Activated CD8-positive, alpha-beta memory T cell treated with anti-CD3 and anti-CD28 coated beads, Interleukin-2, amount 50 U/mL, for 48 hours (primary cell): ENCODE measurements around the gene GSTA2.
"Not testable (repeated sequence)": the region's sequence is repeated elsewhere in the genome, so short reads cannot be mapped to it uniquely, and the experiment has no call there.

Source experiments
- DNase-seq: peaks from one replicate; pipeline ENCODE4 v3.0.0-alpha.2; 2020

Gene GSTA2

DNA sequence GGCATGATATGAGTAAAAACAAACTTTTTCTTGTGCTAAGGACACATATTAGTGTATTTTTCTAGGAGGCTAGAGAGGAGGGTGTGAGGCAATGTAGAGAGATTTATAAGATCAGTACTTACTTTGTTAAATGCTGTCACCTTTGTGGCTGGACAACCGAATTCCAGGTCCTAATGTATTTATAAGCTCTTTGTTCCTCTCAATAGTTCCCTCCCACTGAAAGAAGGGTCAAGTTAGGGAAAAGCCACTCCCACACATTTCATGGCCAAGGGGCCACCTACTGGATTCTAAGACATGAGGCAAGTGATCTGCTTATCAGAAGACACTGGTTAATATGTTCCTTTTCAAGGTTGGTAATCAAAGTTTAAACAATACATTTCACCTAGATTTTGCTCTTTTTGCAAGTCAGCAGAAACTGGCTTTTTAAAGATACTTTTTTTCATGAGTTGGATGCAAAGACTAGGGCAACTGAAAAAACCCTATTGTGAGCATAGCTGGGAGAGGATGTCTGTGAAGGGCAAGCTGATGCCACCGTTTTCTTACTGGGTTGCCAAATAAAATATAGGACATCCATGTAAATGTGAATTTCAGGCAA, at the start of gene GSTA2:
Gene GSTA2 (minus strand): TSS at position 154 of the 595 bp plus-strand sequence. CDS start 5,528 bp downstream, outside the sequence.
- DNase-seq = not testable (repeated sequence)

DNA sequence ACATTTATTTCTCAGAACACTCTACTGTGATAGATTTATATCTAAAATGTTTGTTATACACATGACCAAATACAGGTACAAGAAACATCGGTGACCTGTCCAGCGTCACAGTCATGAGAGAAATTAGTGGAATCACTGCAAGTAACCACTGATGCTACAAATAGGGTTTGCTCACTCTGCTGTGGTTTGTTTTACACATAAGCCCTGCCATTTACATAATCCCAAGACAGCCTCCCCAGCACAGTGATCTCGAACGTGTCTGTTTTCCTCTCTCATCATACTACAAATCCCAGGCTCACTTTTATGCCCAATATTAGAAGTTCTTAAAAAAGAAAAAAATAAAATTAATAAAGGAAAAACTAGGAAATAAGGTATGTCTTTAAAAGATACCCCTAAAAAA, 46.5 kb upstream of the GSTA2 start:
- not testable (repeated sequence) for DNase-seq

DNA sequence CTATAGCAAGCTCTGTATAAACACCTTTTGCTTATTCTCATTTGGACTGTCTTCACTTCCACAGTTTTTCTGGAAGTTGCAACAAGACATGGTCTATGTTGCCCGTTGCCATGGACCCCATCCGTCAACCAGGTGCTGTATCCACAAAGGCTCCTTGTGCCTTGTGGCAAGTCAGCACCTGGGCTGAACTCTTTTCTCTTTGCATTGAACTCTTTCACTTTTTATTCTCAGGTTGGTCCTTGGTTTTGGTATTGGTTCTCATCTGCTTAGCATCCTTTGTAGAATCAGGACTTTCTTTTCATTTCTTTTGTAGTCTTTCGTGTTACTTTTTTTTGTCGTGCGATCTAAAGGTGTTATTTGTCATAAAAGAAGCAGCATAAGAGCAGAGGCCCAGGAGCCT, 45.4 kb upstream of the GSTA2 start:
- DNase-seq = no peak

DNA sequence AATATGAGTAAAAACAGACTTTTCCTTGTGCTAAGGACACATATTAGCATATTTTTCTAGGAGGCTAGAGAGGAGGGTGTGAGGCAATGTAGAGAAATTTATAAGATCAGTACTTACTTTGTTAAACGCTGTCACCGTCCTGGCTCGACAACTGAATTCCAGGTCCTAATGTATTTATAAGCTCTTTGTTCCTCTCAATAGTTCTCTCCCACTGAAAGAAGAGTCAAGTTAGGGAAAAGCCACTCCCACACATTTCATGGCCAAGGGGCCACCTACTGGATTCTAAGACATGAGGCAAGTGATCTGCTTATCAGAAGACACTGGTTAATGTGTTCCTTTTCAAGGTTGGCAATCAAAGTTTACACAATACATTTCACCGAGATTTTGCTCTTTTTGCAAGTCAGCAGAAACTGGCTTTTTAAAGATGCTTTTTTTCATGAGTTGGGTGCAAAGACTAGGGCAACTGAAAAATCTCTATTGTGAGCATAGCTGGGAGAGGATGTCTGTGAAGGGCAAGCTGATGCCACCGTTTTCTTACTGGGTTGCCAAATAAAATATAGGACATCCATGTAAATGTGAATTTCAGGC, 40.5 kb upstream of the GSTA2 start, which contains the start of gene GSTA1:
Gene GSTA1 (minus strand): TSS at position 149 of the 588 bp plus-strand sequence. CDS start 4,549 bp downstream, outside the sequence.
- DNase-seq = not testable (repeated sequence)

DNA sequence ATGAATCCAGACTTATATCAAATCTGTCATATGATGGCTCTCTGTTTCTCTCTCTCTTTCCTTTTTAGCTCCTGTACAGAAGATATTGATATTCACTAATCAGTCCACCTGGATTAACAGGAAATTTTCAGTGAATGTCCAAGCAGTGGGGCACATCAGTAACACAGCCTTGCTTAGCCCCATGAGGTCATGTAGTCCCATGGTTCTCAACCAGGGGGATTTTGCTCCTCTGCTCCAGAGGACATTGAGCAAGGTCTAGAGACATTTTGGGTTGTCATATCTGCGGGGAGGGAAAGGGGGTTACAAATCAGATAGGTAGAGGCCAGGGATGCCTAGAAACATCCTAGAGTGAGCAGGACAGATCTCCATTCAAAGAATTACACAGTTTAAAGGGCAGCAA, 39.5 kb upstream of the GSTA2 start:
- no peak for DNase-seq

DNA sequence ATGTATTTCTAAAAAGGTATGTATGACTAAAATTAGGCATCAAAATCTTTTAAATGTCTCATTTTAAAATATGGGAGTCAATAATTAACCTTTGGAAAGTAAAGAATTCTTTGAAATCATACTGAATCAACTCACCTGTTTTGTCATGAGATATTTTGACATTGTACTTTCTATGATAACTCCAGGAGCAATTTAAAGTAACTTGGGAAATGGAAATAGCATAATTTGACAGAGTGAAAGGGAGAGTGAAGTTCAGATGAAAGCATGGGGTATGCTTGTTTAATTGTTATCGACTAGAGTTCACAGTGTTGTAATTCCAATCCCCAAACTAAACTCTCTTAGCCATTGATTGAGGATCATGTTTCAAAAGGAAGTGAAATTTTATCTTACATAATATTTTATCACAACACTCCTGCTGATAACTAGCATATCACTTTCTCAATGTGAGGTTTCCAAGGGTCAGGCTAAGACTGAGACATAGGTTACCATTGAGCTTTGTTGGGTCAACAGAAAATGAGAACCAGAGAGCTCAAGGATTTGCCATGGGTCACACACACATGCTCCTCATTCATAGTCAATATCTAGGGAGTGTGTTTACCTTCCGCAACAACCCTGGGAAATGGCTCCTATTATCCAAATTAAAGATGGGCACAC, 38.0 kb upstream of the GSTA2 start:
- no peak for DNase-seq

DNA sequence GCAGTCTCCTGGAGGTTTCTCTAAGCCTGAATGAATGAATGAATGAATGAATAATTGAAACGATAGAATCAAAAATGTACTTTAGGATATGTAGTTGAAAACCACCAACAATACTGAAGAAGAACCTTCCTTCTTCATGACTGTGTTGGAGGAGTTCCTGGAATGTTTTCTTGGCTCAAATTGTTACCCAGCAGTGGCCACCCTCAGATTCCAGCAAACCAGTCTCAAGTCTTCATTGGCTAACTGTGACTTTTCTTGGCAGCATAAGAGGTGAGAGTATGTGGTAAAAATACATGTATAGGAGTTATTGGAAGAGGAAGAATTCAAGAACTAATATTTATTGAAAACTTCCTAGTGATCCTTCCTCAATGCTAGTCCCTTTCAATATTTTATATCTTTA, 36.0 kb upstream of the GSTA2 start:
- DNase-seq = not testable (repeated sequence)

DNA sequence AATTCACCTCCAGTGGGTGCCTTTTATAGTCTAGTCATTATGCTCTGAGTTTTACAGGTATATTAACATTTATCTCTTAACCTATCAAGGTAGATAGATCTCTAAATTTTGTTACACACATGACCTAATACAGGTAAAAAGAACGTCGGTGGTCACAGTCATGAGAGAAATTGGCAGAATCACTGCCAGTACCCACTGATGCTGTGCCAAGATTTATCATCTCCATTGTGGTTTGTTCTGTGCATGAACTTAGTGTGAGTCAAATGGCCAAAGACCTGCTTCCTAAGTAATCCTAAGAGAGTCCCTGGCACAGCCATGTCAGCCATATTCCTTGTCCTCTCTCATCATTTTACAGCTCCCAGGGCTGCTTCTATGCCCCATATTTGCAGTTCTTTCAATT, 31.1 kb upstream of the GSTA2 start:
- not testable (repeated sequence) for DNase-seq

DNA sequence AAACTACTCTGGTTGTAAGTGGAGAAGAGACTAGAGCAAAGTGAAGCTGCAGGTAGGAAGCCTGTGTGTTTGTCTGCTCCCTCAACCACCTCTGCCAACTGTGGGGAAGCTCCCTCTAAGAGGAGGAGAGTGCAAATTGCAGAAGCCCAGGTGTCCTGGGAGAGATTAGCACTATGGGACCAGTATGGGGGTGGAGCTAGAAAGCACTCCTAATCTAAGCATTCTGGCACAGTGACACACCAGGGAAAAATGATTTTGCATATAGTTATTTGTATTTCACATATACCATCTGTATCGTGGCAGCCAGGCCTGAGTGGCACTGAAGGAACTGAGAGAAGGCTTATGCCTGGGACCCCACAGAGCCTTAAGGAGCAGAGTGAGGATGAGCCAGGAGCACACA, 27.6 kb upstream of the GSTA2 start:
- no peak for DNase-seq

DNA sequence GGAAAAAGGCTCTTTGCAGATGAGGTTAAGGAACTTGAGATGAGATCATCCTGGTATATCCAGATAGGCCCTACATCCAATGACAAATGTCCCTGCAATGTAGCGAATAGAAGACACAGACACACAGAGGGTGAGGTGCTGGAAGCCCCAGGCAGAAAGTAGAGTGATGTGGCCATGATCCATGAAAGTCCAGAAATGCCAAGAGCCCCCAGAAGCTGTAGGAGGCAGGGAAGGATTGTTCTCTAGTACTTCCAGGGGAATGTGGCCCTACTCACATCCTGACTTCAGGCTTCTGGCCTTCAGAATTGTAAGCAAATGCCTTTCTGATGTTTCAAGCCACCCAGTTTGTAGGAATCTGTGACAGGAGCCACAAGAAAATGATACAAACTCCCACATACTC, 26.4 kb upstream of the GSTA2 start:
- DNase-seq = not testable (repeated sequence)

DNA sequence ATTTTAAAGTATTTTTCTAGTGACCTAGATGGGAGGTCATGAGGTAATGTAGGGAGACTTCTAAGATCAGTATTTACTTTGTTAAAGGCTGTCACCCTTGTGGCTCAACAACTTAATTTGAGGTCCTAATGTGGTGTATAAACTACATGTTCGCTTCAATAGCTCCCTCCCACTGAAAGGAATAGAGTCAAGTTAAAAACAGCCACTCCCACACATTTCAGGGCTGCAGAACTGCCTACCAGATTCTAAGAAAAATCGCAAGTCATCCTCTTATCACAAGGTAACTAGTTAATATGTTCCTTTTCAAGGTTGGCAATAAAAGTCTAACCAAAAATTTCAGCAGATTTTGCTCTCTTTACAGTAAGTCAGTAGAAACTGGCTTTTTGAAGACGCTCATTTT, 25.2 kb upstream of the GSTA2 start:
- no peak for DNase-seq

DNA sequence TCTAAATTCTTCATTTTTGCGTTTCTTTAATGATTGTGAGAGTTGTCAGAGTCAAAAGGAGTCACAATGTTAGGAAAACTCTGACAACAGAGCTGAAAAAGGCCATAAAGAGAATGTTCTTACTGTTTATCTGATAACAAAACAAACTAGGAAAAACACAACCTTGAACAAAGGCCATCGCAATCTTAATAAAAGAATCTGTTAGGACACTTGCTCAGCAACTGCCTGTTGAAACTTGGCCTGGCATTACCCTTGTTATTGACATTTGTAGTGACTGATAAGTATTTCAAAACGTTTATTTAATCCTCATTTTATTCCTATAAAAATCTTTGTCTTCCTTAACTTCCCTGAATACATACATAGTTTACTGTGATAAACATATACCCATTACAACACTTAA, 24.6 kb upstream of the GSTA2 start:
- DNase-seq = no peak

DNA sequence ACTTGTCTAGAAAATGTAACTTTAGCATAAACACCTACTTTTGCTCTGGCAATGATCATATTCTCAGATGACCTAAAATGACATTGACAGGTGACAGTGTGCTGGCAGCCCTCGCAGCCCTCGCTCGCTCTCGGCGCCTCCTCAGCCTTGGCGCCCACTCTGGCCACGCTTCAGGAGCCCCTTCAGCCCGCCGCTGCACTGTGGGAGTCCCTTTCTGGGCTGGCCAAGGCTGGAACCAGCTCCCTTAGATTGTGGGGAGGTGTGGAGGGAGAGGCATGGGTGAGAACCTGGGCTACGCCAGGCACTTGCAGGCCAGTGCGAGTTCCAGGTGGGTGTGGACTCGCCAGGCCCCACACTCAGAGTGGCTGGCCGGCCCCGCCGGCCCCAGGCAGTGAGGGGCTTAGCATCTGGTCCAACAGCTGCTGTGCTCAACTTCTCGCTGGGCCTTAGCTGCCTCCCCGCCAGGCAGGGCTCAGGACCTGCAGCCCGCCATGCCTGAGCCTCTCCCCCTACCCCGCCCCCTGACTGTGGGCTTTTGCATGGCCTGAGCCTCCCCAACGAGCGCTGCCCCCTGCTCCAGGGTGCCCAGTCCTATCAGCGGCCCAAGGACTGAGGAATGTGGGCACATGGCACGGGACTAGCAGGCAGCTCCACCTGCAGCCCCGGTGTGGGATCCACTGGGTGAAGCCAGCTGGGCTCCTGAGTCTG, 23.1 kb upstream of the GSTA2 start:
- no peak for DNase-seq

DNA sequence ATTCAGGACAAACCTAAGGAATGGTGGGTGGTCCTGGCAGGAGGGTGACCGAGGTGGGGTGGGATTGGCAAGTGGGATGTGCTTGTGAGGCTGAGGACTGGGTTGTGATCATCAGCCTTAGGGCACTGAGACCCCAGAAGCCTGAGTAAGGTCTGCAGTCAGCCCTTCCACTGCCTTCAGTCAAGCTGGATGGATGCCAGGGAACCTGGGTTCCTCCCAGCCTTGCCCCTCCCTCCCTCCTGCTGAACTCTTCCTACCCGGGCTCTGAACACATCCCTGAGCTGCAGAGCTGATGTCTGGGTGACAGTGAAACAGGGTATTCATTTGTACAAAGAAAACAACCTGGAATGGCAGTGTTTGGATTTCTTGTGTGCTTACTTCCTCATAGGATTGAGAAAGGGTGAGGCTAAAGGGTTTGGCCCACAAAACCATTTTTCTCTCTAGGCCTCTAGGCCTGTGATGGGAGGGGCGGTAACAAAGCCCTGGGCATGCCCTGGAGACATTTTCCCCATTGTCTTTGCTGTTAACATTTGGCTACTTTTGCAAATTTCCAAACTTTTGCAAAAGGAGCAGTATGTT, 19.5 kb upstream of the GSTA2 start:
- DNase-seq = not testable (repeated sequence)

DNA sequence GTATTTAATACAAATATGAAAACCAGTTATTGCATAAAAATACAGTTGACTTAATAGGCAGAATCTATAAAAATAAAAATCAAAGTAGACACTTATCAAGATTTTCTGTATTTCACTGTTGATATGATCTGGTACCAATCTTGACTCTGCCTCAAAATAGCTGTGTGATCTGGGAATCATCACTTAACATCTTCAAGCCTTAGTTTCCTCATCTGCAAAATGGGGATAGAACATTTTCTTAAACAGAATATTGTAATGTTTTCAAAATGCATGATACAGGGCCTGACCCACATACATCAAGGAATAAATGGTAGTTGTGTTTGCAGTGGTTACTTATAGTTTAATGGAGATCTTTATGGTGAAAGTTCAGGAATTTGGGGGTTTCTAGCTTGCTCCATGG, 18.9 kb upstream of the GSTA2 start:
- not testable (repeated sequence) for DNase-seq

DNA sequence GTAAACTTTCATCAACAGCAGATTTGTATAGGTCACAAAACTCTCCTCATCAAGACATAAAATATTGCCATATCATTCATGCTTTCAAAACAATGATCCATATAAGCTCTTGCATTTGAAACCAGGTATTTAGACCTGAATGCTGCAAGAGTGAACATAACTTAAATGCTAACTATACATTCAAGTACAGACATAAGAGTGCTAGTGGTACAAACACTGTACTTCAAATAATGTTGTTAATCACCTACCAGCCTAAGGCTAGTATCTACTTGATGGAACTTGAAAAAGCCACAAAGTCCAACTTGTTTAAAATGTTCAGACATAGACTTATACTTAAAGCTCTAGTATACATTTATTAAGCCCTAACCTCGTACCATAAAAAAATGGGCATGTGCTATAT, 16.0 kb upstream of the GSTA2 start:
- no peak for DNase-seq

DNA sequence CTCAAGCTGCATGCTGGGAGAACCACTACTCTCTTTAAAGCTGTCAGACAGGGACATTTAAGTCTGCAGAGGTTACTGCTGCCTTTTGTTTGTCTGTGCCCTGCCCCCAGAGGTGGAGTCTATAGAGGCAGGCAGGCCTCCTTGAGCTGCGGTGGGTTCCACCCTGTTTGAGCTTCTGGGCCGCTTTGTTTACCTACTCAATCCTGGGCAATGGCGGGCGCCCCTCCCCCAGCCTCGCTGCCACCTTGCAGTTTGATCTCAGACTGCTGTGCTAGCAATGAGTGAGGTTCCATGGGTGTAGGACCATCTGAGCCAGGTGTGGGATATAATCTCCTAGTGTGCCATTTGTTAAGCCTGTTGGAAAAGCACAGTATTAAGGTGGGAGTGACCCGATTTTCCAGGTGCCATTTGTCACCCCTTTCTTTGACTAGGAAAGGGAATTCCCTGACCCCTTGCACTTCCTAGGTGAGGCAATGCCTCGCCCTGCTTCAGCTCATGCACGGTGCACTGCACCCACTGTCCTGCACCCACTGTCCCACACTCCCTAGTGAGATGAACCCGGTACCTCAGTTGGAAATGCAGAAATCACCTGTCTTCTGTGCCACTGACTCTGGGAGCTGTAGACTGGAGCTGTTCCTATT, 13.6 kb upstream of the GSTA2 start:
- not testable (repeated sequence) for DNase-seq

DNA sequence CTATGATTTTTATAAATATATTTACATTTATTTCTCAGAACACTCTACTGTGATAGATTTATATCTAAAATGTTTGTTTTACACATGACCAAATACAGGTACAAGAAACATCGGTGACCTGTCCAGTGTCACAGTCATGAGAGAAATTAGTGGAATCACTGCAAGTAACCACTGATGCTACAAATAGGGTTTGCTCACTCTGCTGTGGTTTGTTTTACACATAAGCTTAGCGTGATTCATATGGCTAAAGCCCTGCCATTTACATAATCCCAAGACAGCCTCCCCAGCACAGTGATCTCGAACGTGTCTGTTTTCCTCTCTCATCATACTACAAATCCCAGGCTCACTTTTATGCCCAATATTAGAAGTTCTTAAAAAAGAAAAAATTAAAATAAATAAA, 6.1 kb upstream of the GSTA2 start:
- not testable (repeated sequence) for DNase-seq

DNA sequence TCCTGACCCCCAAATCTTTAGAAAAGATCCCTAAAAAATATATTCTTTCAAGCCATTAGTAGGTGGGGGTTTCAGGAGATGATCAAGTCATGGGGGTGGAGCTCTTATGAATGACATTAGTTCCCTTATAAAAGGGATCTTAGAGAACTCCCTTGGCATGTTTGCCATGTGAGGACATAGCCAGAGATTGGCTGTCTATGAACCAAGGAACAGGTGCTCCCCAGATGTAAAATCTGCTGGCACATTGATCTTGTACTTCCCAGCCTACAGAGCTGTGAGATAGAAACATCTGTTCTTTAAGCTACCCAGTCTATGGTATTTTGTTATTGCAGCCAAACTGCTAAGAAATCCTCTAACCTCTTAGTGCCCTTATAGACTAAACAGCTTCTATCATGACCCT, 4.4 kb upstream of the GSTA2 start:
- not testable (repeated sequence) for DNase-seq

DNA sequence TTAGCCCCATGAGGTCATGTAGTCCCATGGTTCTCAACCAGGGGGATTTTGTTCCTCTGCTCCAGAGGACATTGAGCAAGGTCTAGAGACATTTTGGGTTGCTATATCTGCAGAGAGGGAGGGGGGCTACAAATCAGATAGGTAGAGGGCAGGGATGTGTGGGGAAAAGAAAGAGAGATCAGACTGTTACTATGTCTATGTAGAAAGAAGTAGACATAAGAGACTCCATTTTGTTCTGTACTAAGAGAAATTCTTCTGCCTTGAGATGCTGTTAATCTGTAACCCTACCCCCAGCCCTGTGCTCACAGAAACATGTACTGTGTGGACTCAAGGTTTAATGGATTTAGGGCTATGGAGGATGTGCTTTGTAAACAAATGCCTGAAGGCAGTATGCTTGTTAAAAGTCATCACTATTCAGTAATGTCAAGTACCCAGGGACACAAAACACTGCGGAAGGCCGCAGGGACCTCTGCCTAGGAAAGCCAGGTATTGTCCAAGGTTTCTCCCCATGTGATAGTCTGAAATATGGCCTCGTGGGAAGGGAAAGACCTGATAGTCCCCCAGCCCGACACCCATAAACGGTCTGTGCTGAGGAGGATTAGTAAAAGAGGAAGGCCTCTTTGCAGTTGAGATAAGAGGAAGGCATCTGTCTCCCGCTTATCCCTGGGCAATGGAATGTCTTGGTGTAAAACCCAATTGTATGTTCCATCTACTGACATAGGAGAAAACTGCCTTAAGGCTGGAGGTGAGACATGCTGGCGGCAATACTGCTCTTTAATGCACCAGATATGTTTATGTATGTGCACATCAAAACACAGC, 1.4 kb downstream of the GSTA2 start:
- not testable (repeated sequence) for DNase-seq

DNA sequence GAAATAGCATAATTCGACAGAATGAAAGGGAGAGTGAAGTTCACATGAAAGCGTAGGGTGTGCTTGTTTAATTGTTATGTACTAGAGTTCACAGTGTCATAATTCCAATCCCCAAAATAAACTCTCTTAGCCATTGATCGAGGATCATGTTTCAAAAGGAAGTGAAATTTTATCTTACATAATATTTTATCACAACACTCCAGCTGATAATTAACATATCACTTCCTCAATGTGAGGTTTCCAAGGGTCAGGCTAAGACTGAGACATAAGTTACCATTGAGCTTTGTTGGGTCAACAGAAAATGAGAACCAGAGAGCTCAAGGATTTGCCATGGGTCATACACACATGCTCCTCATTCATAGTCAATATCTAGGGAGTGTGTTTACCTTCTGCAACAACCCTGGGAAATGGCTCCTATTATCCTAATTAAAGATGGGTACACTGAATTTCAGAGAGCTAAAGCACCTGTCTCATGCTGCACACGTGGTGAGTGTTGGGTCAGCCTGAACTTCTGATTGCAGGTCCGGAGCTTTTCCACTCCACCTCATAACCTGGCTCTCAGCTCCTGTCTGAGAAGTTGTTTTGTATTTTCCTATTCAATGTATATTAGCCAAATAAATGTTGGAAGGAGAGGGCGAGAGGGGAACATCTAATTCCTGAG, 3.0 kb downstream of the GSTA2 start:
- DNase-seq = no peak
